HepG2 (cell line): ENCODE measurements around the gene PLGRKT. TPM values are rescaled to one million over a fixed set of nuclear protein-coding genes. Genes with fewer than 3 reads are reported as not detected.

Source experiments
- ATF7-NPFF ChIP-seq: sonication (generic); formaldehyde crosslinking; IDR thresholded peaks from 2 replicates; pipeline ENCODE4 v1.8.1; 2023; ENCODE audit warnings: mild to moderate bottlenecking, low read depth, missing genetic modification reagents, moderate library complexity
- CBX2 ChIP-seq, 2 experiments: fragments of 200-600 bp in 1 of 2; sonication (generic); formaldehyde crosslinking in 1 of 2; IDR thresholded peaks; 2 replicates each; pipeline versions ENCODE4 v1.7.0 to v1.8.1; 2018 to 2022; ENCODE audit warnings: low read depth in 2 of 2, low read length in 1 of 2, mild to moderate bottlenecking in 1 of 2, missing genetic modification reagents in 1 of 2
- CHD4 ChIP-seq: fragments of 200-600 bp; sonication (generic); IDR thresholded peaks from 2 replicates; pipeline ENCODE4 v1.7.0; 2017; ENCODE audit warnings: mild to moderate bottlenecking, low read length, borderline replicate concordance
- FOXA1 ChIP-seq, 2 experiments: fragments of 450-650 bp in 1 of 2; sonication (generic) in 1 of 2; formaldehyde crosslinking in 1 of 2; IDR thresholded peaks; 2 replicates each; pipeline versions ENCODE4 v1.4.0 to v1.6.1; 2016 to 2020; ENCODE audit warnings: missing genetic modification reagents in 1 of 2
- FOXJ3 ChIP-seq: sonication (generic); formaldehyde crosslinking; IDR thresholded peaks from 2 replicates; pipeline ENCODE4 v1.4.0; 2020; ENCODE audit warnings: missing genetic modification reagents, mild to moderate bottlenecking, borderline replicate concordance
- HMGA1 ChIP-seq: sonication (generic); formaldehyde crosslinking; conservative IDR thresholded peaks from 2 replicates; pipeline ENCODE4 v1.4.0; 2020; ENCODE audit warnings: missing genetic modification reagents
- NR2F1 ChIP-seq, 2 experiments: fragments of 450-650 bp in 1 of 2; formaldehyde crosslinking in 1 of 2; IDR thresholded peaks; 2 replicates each; pipeline versions ENCODE4 v1.5.0 to v1.6.1; 2016 to 2020; ENCODE audit warnings: mild to moderate bottlenecking in 1 of 2, missing compliant biosample characterization in 1 of 2, missing genetic modification reagents in 1 of 2, moderate library complexity in 1 of 2
- SNAI1 ChIP-seq: sonication (generic); formaldehyde crosslinking; IDR thresholded peaks from 2 replicates; pipeline ENCODE4 v1.5.0; 2020; ENCODE audit warnings: mild to moderate bottlenecking, missing genetic modification reagents, borderline replicate concordance
- SP4 ChIP-seq: sonication (generic); formaldehyde crosslinking; IDR thresholded peaks from 2 replicates; pipeline ENCODE4 v1.8.1; 2023; ENCODE audit warnings: mild to moderate bottlenecking, missing genetic modification reagents
- SYNCRIP ChIP-seq: fragments of 200-400 bp; formaldehyde crosslinking; IDR thresholded peaks from 2 replicates; pipeline ENCODE4 v1.6.1; 2018; ENCODE audit warnings: mild to moderate bottlenecking, low read depth, low read length; ENCODE audit not compliant: insufficient read depth
- TCF7 ChIP-seq: sonication (generic); IDR thresholded peaks from 2 replicates; pipeline ENCODE4 v1.6.1; 2016; ENCODE audit warnings: antibody characterized with exemption, low read depth
- TCF7L2 ChIP-seq: IDR thresholded peaks from 2 replicates; pipeline ENCODE4 v1.6.1; 2011; ENCODE audit warnings: mild to moderate bottlenecking, low read depth, low read length, moderate library complexity
- YY1 ChIP-seq: IDR thresholded peaks from 2 replicates; pipeline ENCODE4 v1.6.1; 2011; ENCODE audit warnings: low read length, low read depth, moderate library complexity, mild to moderate bottlenecking; ENCODE audit not compliant: insufficient read depth, insufficient replicate concordance
- ZBTB42 ChIP-seq: sonication (generic); formaldehyde crosslinking; IDR thresholded peaks from 2 replicates; pipeline ENCODE4 v1.5.0; 2020; ENCODE audit warnings: mild to moderate bottlenecking, missing genetic modification reagents
- ZNF224 ChIP-seq: sonication (generic); formaldehyde crosslinking; IDR thresholded peaks from 2 replicates; pipeline ENCODE4 v1.5.0; 2020; ENCODE audit warnings: mild to moderate bottlenecking, missing genetic modification reagents
- ZNF747 ChIP-seq: sonication (generic); formaldehyde crosslinking; IDR thresholded peaks from 2 replicates; pipeline ENCODE4 v1.8.1; 2023; ENCODE audit warnings: missing genetic modification reagents, mild to moderate bottlenecking, borderline replicate concordance
- ZNF775 ChIP-seq: sonication (generic); formaldehyde crosslinking; IDR thresholded peaks from 2 replicates; pipeline ENCODE4 v1.4.0; 2020; ENCODE audit warnings: missing genetic modification reagents, mild to moderate bottlenecking, moderate library complexity, borderline replicate concordance
- ZNF883 ChIP-seq: sonication (generic); formaldehyde crosslinking; IDR thresholded peaks from 2 replicates; pipeline ENCODE4 v1.5.1; 2020; ENCODE audit warnings: mild to moderate bottlenecking, missing genetic modification reagents; ENCODE audit errors: not compliant biosample characterization
- polyA plus RNA-seq, 8 experiments: library from polyadenylated mRNA; depleted of rRNA in 3 of 8; stranded (reverse) in 7 of 8; unstranded in 1 of 8; fragments of >200 nt; fragmentation: Illumina TruSeq in 4 of 8; extraction: Trizol in 4 of 8; gene quantifications; 2 replicates each; pipeline versions ENCODE4 v1.2.1 to v1.2.3, GENCODE V29; 2011 to 2016; ENCODE audit warnings: low read depth in 4 of 8, missing spikeins in 1 of 8, mixed read lengths in 1 of 8; ENCODE audit not compliant: insufficient read depth in 1 of 8
- total RNA-seq, 5 experiments: library from RNA; depleted of rRNA; stranded (reverse); fragments of >200 nt; fragmentation: Illumina TruSeq; extraction: Trizol; gene quantifications; 2 replicates each; pipeline ENCODE4 v1.2.3, GENCODE V29; 2016; ENCODE audit warnings: low read depth in 1 of 5
- TF ChIP-seq, protein P1 (sequence below): sonication (generic); formaldehyde crosslinking; IDR thresholded peaks from 2 replicates; pipeline ENCODE4 v1.8.0; 2022; ENCODE audit warnings: mild to moderate bottlenecking, missing genetic modification reagents, moderate library complexity
- TF ChIP-seq, protein P2 (sequence below): sonication (generic); formaldehyde crosslinking; IDR thresholded peaks from 2 replicates; pipeline ENCODE4 v1.5.0; 2020; ENCODE audit warnings: mild to moderate bottlenecking, missing genetic modification reagents, moderate library complexity

Gene PLGRKT
- total and polyA plus RNA-seq, 2 of the 13 experiments (the other 11 are each of a cell fraction or from before 2014, with no cell fraction given), result 5.0 to 15.8 TPM

DNA sequence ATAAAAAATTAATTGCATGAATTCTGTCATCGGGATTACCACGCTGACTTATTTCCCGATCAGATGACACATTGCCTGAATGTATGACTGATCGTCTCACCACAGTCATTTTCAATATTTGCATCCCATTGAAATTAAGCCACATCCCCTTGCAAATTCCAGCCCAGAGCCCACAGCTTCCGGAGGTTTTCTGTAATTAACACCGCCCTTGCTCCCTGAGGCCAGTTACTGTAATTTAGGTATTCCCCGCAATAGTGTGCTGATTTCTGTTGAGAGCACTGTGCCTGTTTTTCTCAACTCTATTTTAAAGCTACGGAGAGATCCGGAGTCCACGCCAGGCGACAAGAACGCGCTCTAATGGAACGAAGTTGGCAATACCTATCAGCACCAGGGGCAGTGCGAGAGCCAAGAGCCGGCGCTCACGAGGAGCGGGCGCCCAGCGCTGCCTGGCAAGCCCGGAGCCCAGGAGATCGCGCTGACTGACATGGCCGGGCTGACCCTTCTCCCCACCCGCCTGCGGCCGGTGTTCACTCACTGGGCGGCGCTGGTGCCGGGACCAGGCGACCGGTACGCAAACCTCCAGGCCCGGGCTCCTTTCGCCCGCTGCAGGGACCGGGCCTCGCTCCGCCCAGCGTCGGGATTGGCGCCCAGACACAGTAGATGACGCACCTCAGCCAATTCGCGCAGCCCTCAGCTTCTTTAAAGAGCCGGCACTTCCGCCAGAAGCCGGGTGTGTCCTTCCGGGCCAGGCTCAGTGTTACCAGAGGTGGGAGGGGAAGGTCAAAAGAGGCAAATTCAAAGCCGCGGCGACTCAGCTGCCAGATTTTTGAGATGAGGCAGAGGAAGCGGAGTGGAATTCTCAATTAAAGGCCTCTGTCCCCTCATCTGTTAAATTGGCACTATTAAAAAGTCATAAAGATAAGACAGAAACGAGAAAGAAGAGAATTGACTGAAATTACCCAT is at the start of gene PLGRKT (continued):
- TF ChIP-seq FOXA1 (IDR thresholded peaks at IDR 0.05), result no peak
- TF ChIP-seq FOXA1 (CRISPR knock-in tag; IDR thresholded peaks at IDR 0.05), result 0 out of 2 replicates have a peak, but pooled peaks have one; percentile 12
- TF ChIP-seq ATF7-NPFF, result peak; percentile 83; the same call in 1 of the 2 replicates
- TF ChIP-seq TCF7L2, result no peak
- no peak for TF ChIP-seq CHD4
- peak; percentile 40; the same call in 1 of the 2 replicates for TF ChIP-seq FOXJ3 (CRISPR knock-in tag)
- 0 out of 2 replicates have a peak, but pooled peaks have one; percentile 45 for TF ChIP-seq ZNF747 (CRISPR knock-in tag)
- peak; percentile 46 for TF ChIP-seq SP4 (CRISPR knock-in tag)
- TF ChIP-seq ZNF883 (CRISPR knock-in tag), result no peak
- TF ChIP-seq ZNF775, result no peak
- TF ChIP-seq SYNCRIP, result no peak
- peak; percentile 81 for TF ChIP-seq YY1
- no peak for TF ChIP-seq ZBTB42 (CRISPR knock-in tag)
- no peak for TF ChIP-seq CBX2 (IDR thresholded peaks at IDR 0.05; ENCODE audit: low read depth, low read length)
- no peak for TF ChIP-seq CBX2 (CRISPR knock-in tag; IDR thresholded peaks at IDR 0.05; ENCODE audit: low read depth)
- peak; percentile 23 to 36; a peak in 2 of 4 replicates for TF ChIP-seq NR2F1 (CRISPR knock-in tag; IDR thresholded peaks at IDR 0.05)
- no peak for TF ChIP-seq HMGA1 (CRISPR knock-in tag)
- TF ChIP-seq, protein P1, sequence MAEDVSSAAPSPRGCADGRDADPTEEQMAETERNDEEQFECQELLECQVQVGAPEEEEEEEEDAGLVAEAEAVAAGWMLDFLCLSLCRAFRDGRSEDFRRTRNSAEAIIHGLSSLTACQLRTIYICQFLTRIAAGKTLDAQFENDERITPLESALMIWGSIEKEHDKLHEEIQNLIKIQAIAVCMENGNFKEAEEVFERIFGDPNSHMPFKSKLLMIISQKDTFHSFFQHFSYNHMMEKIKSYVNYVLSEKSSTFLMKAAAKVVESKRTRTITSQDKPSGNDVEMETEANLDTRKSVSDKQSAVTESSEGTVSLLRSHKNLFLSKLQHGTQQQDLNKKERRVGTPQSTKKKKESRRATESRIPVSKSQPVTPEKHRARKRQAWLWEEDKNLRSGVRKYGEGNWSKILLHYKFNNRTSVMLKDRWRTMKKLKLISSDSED, result no peak
- 0 out of 2 replicates have a peak, but pooled peaks have one; percentile 34 for TF ChIP-seq SNAI1 (CRISPR knock-in tag)
- TF ChIP-seq ZNF224 (CRISPR knock-in tag), result no peak
- peak; percentile 78 for TF ChIP-seq TCF7
- TF ChIP-seq, protein P2, sequence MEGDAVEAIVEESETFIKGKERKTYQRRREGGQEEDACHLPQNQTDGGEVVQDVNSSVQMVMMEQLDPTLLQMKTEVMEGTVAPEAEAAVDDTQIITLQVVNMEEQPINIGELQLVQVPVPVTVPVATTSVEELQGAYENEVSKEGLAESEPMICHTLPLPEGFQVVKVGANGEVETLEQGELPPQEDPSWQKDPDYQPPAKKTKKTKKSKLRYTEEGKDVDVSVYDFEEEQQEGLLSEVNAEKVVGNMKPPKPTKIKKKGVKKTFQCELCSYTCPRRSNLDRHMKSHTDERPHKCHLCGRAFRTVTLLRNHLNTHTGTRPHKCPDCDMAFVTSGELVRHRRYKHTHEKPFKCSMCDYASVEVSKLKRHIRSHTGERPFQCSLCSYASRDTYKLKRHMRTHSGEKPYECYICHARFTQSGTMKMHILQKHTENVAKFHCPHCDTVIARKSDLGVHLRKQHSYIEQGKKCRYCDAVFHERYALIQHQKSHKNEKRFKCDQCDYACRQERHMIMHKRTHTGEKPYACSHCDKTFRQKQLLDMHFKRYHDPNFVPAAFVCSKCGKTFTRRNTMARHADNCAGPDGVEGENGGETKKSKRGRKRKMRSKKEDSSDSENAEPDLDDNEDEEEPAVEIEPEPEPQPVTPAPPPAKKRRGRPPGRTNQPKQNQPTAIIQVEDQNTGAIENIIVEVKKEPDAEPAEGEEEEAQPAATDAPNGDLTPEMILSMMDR, result peak; percentile 68
